Measurements from ENCODE around the gene IRF1.

GRCh38 chr5:132500244-132500930 is 9.8 kb upstream of the IRF1 start:
- TF ChIP-seq CTCF (IDR thresholded peaks at IDR 0.05) (no peak), POLR2A (IDR thresholded peaks at IDR 0.05) (no peak)

All from thyroid gland (tissue), 4 donors.